Measurements from ENCODE around the gene MAP2K1. TPM values are rescaled to one million over a fixed set of nuclear protein-coding genes. Genes with fewer than 3 reads are reported as not detected.

Gene MAP2K1
- total RNA-seq, 1 donor from 2014 or later = 23.6 TPM

DNA sequence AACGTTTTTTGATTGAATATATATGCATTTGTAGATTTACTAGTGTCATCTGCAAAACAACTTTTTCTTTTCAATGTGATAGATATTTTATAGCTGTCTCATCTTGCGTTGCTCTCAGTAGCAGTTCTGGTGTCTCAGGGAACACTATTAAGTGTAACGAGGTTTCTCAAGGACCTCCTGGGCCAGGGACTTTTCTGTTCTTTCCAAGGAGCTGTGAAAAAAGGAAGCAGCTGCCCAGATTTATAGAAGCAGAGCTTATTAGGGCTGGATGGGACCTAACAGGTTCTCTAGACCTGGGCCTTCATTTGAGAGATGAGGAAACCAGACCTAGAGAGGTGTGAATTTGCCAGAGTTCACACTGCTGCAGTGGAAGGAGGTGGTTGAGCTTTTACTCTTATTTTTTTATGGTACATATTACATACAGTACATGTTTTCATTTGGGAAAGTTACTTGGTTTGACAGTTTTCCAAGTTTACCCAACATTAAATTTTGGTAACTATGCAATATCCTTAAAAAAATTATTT, 16.1 kb downstream of the MAP2K1 start:
- TF ChIP-seq, protein P1, sequence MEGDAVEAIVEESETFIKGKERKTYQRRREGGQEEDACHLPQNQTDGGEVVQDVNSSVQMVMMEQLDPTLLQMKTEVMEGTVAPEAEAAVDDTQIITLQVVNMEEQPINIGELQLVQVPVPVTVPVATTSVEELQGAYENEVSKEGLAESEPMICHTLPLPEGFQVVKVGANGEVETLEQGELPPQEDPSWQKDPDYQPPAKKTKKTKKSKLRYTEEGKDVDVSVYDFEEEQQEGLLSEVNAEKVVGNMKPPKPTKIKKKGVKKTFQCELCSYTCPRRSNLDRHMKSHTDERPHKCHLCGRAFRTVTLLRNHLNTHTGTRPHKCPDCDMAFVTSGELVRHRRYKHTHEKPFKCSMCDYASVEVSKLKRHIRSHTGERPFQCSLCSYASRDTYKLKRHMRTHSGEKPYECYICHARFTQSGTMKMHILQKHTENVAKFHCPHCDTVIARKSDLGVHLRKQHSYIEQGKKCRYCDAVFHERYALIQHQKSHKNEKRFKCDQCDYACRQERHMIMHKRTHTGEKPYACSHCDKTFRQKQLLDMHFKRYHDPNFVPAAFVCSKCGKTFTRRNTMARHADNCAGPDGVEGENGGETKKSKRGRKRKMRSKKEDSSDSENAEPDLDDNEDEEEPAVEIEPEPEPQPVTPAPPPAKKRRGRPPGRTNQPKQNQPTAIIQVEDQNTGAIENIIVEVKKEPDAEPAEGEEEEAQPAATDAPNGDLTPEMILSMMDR (IDR thresholded peaks at IDR 0.05) = no peak
- TF ChIP-seq POLR2AphosphoS5 (IDR thresholded peaks at IDR 0.05; ENCODE audit: insufficient read depth in 1 of 2, low read depth in 1 of 2) (no peak), POLR2A (IDR thresholded peaks at IDR 0.05) (no peak)
- Histone ChIP-seq H3K4me3 (no peak overlapping the region), H3K9me3 (no peaks in the 10 kb centered on the region), H3K27me3 (no peaks in the 10 kb centered on the region), H3K36me3 (no peaks in the 10 kb centered on the region), H3K4me1 (peaks cover 29% of the 10 kb centered on the region), H3K27ac (no peak overlapping the region)
- intact Hi-C loops (cut with DNase I) = no loop called here
- DNase-seq (ENCODE audit: extremely low spot score in 2 of 2) = no peak

DNA sequence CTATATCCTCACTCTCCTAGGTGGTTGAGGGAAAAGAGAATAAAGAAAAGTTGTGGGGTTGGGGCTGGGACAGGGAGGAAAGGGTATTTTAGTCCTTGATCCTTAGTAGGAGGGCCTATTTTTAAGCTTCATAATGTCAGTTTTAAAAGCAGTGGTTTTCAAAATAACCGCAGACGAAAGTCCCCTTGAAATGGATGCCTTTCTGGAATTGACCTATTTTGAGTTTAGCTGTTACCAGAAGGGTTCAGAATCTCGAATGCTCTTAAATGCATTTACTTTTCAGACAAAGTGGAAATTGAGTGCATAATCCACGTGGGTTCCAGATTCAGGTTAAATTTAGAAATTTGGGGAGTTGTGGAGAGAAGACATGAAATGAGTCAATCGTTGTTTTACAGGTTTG, 16.6 kb downstream of the MAP2K1 start:
- no peaks in the 10 kb centered on the region for H3K36me3 ChIP-seq
- no peak for DNase-seq (ENCODE audit: extremely low spot score in 2 of 2)
- TF ChIP-seq, protein P1 (IDR thresholded peaks at IDR 0.05) = no peak
- TF ChIP-seq POLR2AphosphoS5 (IDR thresholded peaks at IDR 0.05; ENCODE audit: insufficient read depth in 1 of 2, low read depth in 1 of 2) = no peak
- TF ChIP-seq POLR2A (IDR thresholded peaks at IDR 0.05) = no peak
- H3K27ac ChIP-seq = no peak overlapping the region
- H3K9me3 ChIP-seq = no peaks in the 10 kb centered on the region
- H3K4me1 ChIP-seq = peaks cover 29% of the 10 kb centered on the region
- H3K4me3 ChIP-seq = no peak overlapping the region
- intact Hi-C loops (cut with DNase I) = no loop called here
- no peaks in the 10 kb centered on the region for H3K27me3 ChIP-seq

DNA sequence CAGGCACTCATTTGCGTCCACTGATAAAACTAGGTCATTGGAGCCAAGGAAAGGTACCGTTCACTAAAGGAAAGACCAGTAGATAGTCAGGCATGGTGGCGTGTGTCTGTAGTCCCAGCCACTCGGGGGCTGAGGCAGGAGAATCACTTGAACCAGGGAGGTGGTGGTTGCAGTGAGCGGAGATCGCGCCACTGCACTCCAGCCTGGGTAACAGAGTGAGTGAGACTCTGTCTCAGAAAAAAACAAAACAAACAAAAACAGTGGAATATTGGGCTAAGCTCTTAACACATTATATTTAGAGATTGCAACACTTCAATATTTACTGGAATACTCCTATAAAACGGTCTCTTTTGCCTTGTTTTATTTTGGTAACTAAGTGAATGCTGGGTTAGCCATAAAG, 17.4 kb downstream of the MAP2K1 start:
- H3K4me1 ChIP-seq = peaks cover 29% of the 10 kb centered on the region
- no peak for DNase-seq (ENCODE audit: extremely low spot score in 2 of 2)

DNA sequence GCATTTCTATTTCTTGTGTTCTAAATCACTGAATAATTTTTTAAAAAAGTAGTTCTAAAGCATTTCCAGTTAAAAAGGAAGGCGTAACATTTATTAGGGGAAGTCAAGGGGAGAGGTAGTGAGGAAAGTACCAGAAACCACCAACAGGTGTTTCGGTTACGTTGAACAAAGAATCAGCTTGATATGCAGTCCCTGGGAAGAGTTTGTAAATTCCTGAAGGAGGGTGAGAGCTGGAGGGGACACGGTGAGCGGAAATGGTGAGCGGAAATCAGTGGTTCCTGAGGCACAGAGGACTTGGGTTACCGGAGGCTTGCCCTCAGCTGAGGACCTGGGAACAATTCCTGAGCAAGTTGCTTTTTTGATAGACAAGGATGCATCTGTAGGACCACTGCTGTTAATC, 17.8 kb downstream of the MAP2K1 start:
- no peak overlapping the region for H3K27ac ChIP-seq
- DNase-seq (ENCODE audit: extremely low spot score in 2 of 2) = no peak
- no peaks in the 10 kb centered on the region for H3K27me3 ChIP-seq
- no peaks in the 10 kb centered on the region for H3K36me3 ChIP-seq
- no peak overlapping the region for H3K4me3 ChIP-seq
- H3K4me1 ChIP-seq = peaks cover 29% of the 10 kb centered on the region
- intact Hi-C loops (cut with DNase I) = no loop called here
- TF ChIP-seq, protein P1 (IDR thresholded peaks at IDR 0.05) = no peak
- TF ChIP-seq POLR2A (IDR thresholded peaks at IDR 0.05) (no peak), POLR2AphosphoS5 (IDR thresholded peaks at IDR 0.05; ENCODE audit: insufficient read depth in 1 of 2, low read depth in 1 of 2) (no peak)
- H3K9me3 ChIP-seq = no peaks in the 10 kb centered on the region

More for the DNA sequence above, 17.4 kb downstream of the MAP2K1 start:
- intact Hi-C loops (cut with DNase I) = no loop called here
- Histone ChIP-seq H3K27me3 (no peaks in the 10 kb centered on the region), H3K36me3 (no peaks in the 10 kb centered on the region), H3K27ac (no peak overlapping the region), H3K4me3 (no peak overlapping the region), H3K9me3 (no peaks in the 10 kb centered on the region)
- TF ChIP-seq POLR2A (IDR thresholded peaks at IDR 0.05) (no peak), POLR2AphosphoS5 (IDR thresholded peaks at IDR 0.05; ENCODE audit: insufficient read depth in 1 of 2, low read depth in 1 of 2) (no peak)
- TF ChIP-seq, protein P1 (IDR thresholded peaks at IDR 0.05) = no peak

DNA sequence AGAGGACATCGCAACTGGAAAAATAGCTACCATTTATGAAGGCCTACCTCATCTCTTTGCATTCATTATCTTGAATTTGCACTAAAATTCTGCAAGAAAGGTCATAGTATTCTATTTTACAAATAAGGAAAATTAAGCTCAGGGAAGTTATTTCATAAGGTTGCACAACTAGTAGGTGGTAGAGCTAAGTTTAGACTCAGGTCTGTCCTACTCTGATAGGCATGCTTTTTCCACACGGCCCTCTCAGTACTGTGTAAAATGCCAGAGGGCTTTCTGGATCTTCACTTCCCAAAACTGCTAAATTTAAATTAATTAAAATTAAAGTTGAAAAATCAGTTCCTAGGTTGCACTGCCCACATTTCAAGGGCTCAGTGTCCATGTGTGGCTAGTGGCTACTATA, 18.3 kb downstream of the MAP2K1 start:
- H3K4me1 ChIP-seq = peaks cover 29% of the 10 kb centered on the region
- H3K27ac ChIP-seq = no peak overlapping the region
- H3K27me3 ChIP-seq = no peaks in the 10 kb centered on the region
- H3K4me3 ChIP-seq = no peak overlapping the region
- TF ChIP-seq POLR2AphosphoS5 (IDR thresholded peaks at IDR 0.05; ENCODE audit: insufficient read depth in 1 of 2, low read depth in 1 of 2) (no peak), POLR2A (IDR thresholded peaks at IDR 0.05) (no peak)
- TF ChIP-seq, protein P1 (IDR thresholded peaks at IDR 0.05) = no peak
- H3K9me3 ChIP-seq = no peaks in the 10 kb centered on the region
- intact Hi-C loops (cut with DNase I) = no loop called here
- DNase-seq (ENCODE audit: extremely low spot score in 2 of 2) = no peak
- no peaks in the 10 kb centered on the region for H3K36me3 ChIP-seq
